H9 (cell line): Measurements from ENCODE around the gene STK11. TPM values are rescaled to one million over a fixed set of nuclear protein-coding genes. Genes with fewer than 3 reads are reported as not detected.

Source experiments
- DNase-seq: peaks from one replicate; pipeline ENCODE4 v3.0.0-alpha.2; 2017
- H2AFZ ChIP-seq: one replicate; pipeline ENCODE4 v1.6.1; 2013; ENCODE audit warnings: mild to moderate bottlenecking, low read length, control low read depth, moderate library complexity
- H2AK5ac ChIP-seq: 2 replicates; pipeline ENCODE4 v1.6.1; 2013; ENCODE audit warnings: low read length, control low read depth, mixed read lengths; ENCODE audit not compliant: insufficient read length
- H2BK120ac ChIP-seq: one replicate; pipeline ENCODE4 v1.6.1; 2013; ENCODE audit warnings: low read depth, mild to moderate bottlenecking, low read length, control low read depth, inconsistent platforms; ENCODE audit not compliant: poor library complexity, severe bottlenecking
- H2BK12ac ChIP-seq: 2 replicates; pipeline ENCODE4 v1.6.1; 2013; ENCODE audit warnings: low read length, control low read depth, mixed read lengths, low read depth; ENCODE audit not compliant: insufficient read length
- H2BK15ac ChIP-seq: 2 replicates; pipeline ENCODE4 v1.6.1; 2013; ENCODE audit warnings: low read depth, low read length, control low read depth
- H2BK20ac ChIP-seq: one replicate; pipeline ENCODE4 v1.6.1; 2013; ENCODE audit warnings: low read depth, mild to moderate bottlenecking, low read length, control low read depth, inconsistent platforms; ENCODE audit not compliant: poor library complexity, severe bottlenecking
- H2BK5ac ChIP-seq: 2 replicates; pipeline ENCODE4 v1.6.1; 2013; ENCODE audit warnings: low read length, control low read depth, mixed read lengths; ENCODE audit not compliant: insufficient read length
- H3K14ac ChIP-seq: 2 replicates; pipeline ENCODE4 v1.6.1; 2013; ENCODE audit warnings: low read length, control low read depth; ENCODE audit not compliant: insufficient read depth
- H3K18ac ChIP-seq: 2 replicates; pipeline ENCODE4 v1.6.1; 2013; ENCODE audit warnings: low read depth, mild to moderate bottlenecking, mixed read lengths, low read length, control low read depth; ENCODE audit not compliant: insufficient read length
- H3K23ac ChIP-seq: 2 replicates; pipeline ENCODE4 v1.6.1; 2013; ENCODE audit warnings: low read length, control low read depth, mixed read lengths, low read depth; ENCODE audit not compliant: insufficient read length
- H3K23me2 ChIP-seq: 2 replicates; pipeline ENCODE4 v1.6.1; 2013; ENCODE audit warnings: low read depth, mild to moderate bottlenecking, mixed read lengths, low read length, control low read depth; ENCODE audit not compliant: insufficient read length, poor library complexity, severe bottlenecking
- H3K27ac ChIP-seq: 2 replicates; pipeline ENCODE4 v1.5.1; 2013; ENCODE audit warnings: low read length, control low read depth, mixed read lengths, low read depth; ENCODE audit not compliant: insufficient read length
- H3K27me3 ChIP-seq: 2 replicates; pipeline ENCODE4 v1.6.1; 2013; ENCODE audit warnings: low read length, control low read depth, inconsistent platforms; ENCODE audit not compliant: insufficient read depth
- H3K4ac ChIP-seq: 2 replicates; pipeline ENCODE4 v1.6.1; 2013; ENCODE audit warnings: low read depth, mild to moderate bottlenecking, control low read depth, inconsistent platforms, low read length, moderate library complexity
- H3K4me1 ChIP-seq: 2 replicates; pipeline ENCODE4 v1.6.1; 2013; ENCODE audit warnings: low read length, control low read depth, inconsistent platforms; ENCODE audit not compliant: insufficient read depth
- H3K4me2 ChIP-seq: 2 replicates; pipeline ENCODE4 v1.6.1; 2013; ENCODE audit warnings: low read length, control low read depth, mixed read lengths; ENCODE audit not compliant: insufficient read length, insufficient read depth
- H3K56ac ChIP-seq: 2 replicates; pipeline ENCODE4 v1.6.1; 2013; ENCODE audit warnings: low read depth, mild to moderate bottlenecking, mixed read lengths, low read length, control low read depth; ENCODE audit not compliant: insufficient read length
- H3K79me1 ChIP-seq: 2 replicates; pipeline ENCODE4 v1.6.1; 2013; ENCODE audit warnings: low read depth, mild to moderate bottlenecking, moderate library complexity, low read length, control low read depth, inconsistent platforms; ENCODE audit not compliant: insufficient read depth, poor library complexity, severe bottlenecking
- H3K79me2 ChIP-seq: 2 replicates; pipeline ENCODE4 v1.6.1; 2013; ENCODE audit warnings: low read length, control low read depth, inconsistent platforms; ENCODE audit not compliant: insufficient read depth
- H3K9ac ChIP-seq: 2 replicates; pipeline ENCODE4 v1.6.1; 2013; ENCODE audit warnings: low read length, control low read depth, mixed read lengths; ENCODE audit not compliant: insufficient read length; ENCODE audit errors: extremely low read depth
- H3K9me3 ChIP-seq: one replicate; pipeline ENCODE4 v1.6.1; 2013; ENCODE audit warnings: low read depth, low read length, inconsistent platforms; ENCODE audit not compliant: control insufficient read depth
- H3T11ph ChIP-seq: one replicate; pipeline ENCODE4 v1.6.1; 2013; ENCODE audit warnings: mild to moderate bottlenecking, low read length, control low read depth, inconsistent platforms
- H4K20me1 ChIP-seq: one replicate; pipeline ENCODE4 v1.6.1; 2013; ENCODE audit not compliant: control insufficient read depth, insufficient read length, insufficient read depth
- H4K5ac ChIP-seq: 2 replicates; pipeline ENCODE4 v1.6.1; 2013; ENCODE audit warnings: low read depth, mild to moderate bottlenecking, mixed read lengths, low read length, control low read depth; ENCODE audit not compliant: insufficient read length
- H4K8ac ChIP-seq: replicated peaks from 2 replicates; pipeline ENCODE4 v1.6.1; 2013; ENCODE audit warnings: low read length, control low read depth, mixed read lengths, low read depth; ENCODE audit not compliant: insufficient read length
- H4K91ac ChIP-seq: 2 replicates; pipeline ENCODE4 v1.6.1; 2013; ENCODE audit warnings: low read depth, mild to moderate bottlenecking, moderate library complexity, mixed read lengths, low read length, control low read depth; ENCODE audit not compliant: insufficient read length
- H3K27ac Mint-ChIP-seq, 3 experiments: 2 replicates in 2 of 3; 3 replicates in 1 of 3; pipeline ENCODE4 v1.8.0; 2020 to 2021; ENCODE audit warnings: mixed read lengths in 3 of 3, mild to moderate bottlenecking in 1 of 3, moderate library complexity in 1 of 3
- H3K27me3 Mint-ChIP-seq: 2 replicates; pipeline ENCODE4 v1.8.0; 2021; ENCODE audit warnings: low read depth, mild to moderate bottlenecking, moderate library complexity, mixed read lengths
- H3K36me3 Mint-ChIP-seq, 3 experiments: 2 replicates in 2 of 3; 3 replicates in 1 of 3; pipeline ENCODE4 v1.8.0; 2020 to 2021; ENCODE audit warnings: low read depth in 3 of 3, mixed read lengths in 3 of 3; ENCODE audit not compliant: insufficient read depth in 1 of 3
- H3K4me1 Mint-ChIP-seq, 2 experiments: 2 replicates each; pipeline ENCODE4 v1.8.0; 2020; ENCODE audit warnings: mixed read lengths in 2 of 2
- H3K4me3 Mint-ChIP-seq, 2 experiments: 2 replicates in 1 of 2; 3 replicates in 1 of 2; pipeline ENCODE4 v1.8.0; 2020 to 2021; ENCODE audit warnings: mild to moderate bottlenecking in 2 of 2, mixed read lengths in 2 of 2, moderate library complexity in 1 of 2
- H3K9me3 Mint-ChIP-seq, 2 experiments: 2 replicates in 1 of 2; 3 replicates in 1 of 2; pipeline ENCODE4 v1.8.0; 2020; ENCODE audit warnings: mild to moderate bottlenecking in 2 of 2, mixed read lengths in 2 of 2, moderate library complexity in 1 of 2
- WGBS: extraction: QIAGEN DNeasy Blood & Tissue Kit; methylation state at CpG from one replicate; pipeline ENCODE4 v1.1.7; 2013; ENCODE audit warnings: missing lambda C conversion rate, low lambda C conversion rate, mixed read lengths; ENCODE audit not compliant: insufficient read length; ENCODE audit errors: extremely low coverage; 5-methylcytosine and 5-hydroxymethylcytosine counted together
- total RNA-seq: library from RNA; stranded (reverse); gene quantifications from 2 replicates; pipeline ENCODE4 v1.2.1, GENCODE V29; 2021
- TF ChIP-seq, protein P1 (sequence below): fragments of 200-600 bp; sonication (generic); conservative IDR thresholded peaks from 3 replicates; pipeline ENCODE4 v1.8.0; 2021; ENCODE audit warnings: antibody characterized with exemption, mild to moderate bottlenecking

The STK11 gene
- total RNA-seq, 1 experiment from 2014 or later, result 74.3 TPM

DNA sequence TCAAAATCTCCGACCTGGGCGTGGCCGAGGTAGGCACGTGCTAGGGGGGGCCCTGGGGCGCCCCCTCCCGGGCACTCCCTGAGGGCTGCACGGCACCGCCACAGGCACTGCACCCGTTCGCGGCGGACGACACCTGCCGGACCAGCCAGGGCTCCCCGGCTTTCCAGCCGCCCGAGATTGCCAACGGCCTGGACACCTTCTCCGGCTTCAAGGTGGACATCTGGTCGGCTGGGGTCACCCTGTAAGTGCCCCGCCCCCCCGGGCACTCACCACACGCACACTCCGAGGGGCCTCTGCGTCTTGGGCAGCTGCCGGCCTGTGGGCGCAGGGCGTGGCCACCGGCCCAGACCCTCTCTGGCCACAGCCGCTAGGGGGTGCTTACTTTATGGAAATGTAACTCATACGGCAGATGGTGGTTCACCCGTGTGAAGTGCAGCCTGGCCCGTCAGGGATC lies 14.9 kb downstream of the STK11 start:
- Histone ChIP-seq H3K9ac (no peak overlapping the region), H3K18ac (no peak overlapping the region)
- no CpG with 5 or more reads among the region's 33 CpGs for WGBS

More for the DNA sequence above, 14.9 kb downstream of the STK11 start:
- H3K4me1 ChIP-seq, result no peaks in the 10 kb centered on the region
- no peak overlapping the region for H3K4ac ChIP-seq
- no peak for DNase-seq
- Mint-ChIP-seq H3K27ac (no peak overlapping the region), H3K4me1 (peaks cover 4 to 20% of the 10 kb centered on the region in 2 experiments; a peak in 3 of 4 replicates), H3K4me3 (no peak overlapping the region), H3K9me3 (no peaks in the 10 kb centered on the region), H3K36me3 (peaks cover 2 to 9% (median 8%) of the 10 kb centered on the region in 3 experiments; a peak in 5 of 7 replicates), H3K27me3 (no peaks in the 10 kb centered on the region)
- no peak overlapping the region for H2BK15ac ChIP-seq
- H2BK20ac ChIP-seq, result no peak overlapping the region
- TF ChIP-seq, protein P1, sequence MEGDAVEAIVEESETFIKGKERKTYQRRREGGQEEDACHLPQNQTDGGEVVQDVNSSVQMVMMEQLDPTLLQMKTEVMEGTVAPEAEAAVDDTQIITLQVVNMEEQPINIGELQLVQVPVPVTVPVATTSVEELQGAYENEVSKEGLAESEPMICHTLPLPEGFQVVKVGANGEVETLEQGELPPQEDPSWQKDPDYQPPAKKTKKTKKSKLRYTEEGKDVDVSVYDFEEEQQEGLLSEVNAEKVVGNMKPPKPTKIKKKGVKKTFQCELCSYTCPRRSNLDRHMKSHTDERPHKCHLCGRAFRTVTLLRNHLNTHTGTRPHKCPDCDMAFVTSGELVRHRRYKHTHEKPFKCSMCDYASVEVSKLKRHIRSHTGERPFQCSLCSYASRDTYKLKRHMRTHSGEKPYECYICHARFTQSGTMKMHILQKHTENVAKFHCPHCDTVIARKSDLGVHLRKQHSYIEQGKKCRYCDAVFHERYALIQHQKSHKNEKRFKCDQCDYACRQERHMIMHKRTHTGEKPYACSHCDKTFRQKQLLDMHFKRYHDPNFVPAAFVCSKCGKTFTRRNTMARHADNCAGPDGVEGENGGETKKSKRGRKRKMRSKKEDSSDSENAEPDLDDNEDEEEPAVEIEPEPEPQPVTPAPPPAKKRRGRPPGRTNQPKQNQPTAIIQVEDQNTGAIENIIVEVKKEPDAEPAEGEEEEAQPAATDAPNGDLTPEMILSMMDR, result peak; percentile 31; the same call in 1 of the 3 replicates
- H3K27me3 ChIP-seq, result no peaks in the 10 kb centered on the region
- no peak overlapping the region for H2BK120ac ChIP-seq
- no peak overlapping the region for H4K91ac ChIP-seq
- no peak overlapping the region for H2BK5ac ChIP-seq
- H3K79me2 ChIP-seq, result peaks cover 5% of the 10 kb centered on the region; the same call in 1 of the 2 replicates
- no peak overlapping the region for H3K14ac ChIP-seq
- H3K4me2 ChIP-seq, result no peak overlapping the region
- H3K56ac ChIP-seq, result no peak overlapping the region
- H4K5ac ChIP-seq, result no peak overlapping the region
- H2BK12ac ChIP-seq, result no peak overlapping the region
- no peaks in the 10 kb centered on the region for H3K23me2 ChIP-seq
- no peak overlapping the region for H3K27ac ChIP-seq
- H4K8ac ChIP-seq, result no peak overlapping the region
- no peaks in the 10 kb centered on the region for H4K20me1 ChIP-seq
- H3K79me1 ChIP-seq, result peaks cover 4% of the 10 kb centered on the region
- no peak overlapping the region for H2AFZ ChIP-seq
- no peak overlapping the region for H3T11ph ChIP-seq
- H3K9me3 ChIP-seq, result no peaks in the 10 kb centered on the region
- no peak overlapping the region for H3K23ac ChIP-seq
- H2AK5ac ChIP-seq, result no peak overlapping the region
